ENCODE measurements around the gene RCOR3. TPM values are rescaled to one million over a fixed set of nuclear protein-coding genes. Genes with fewer than 3 reads are reported as not detected.

RCOR3 gene
- total RNA-seq, 4 donors from 2014 or later = 40.4 to 57.1 (median 55.4) TPM

GRCh38 chr1:211340622-211341507 lies 81.7 kb downstream of the RCOR3 start:
- no peak for TF ChIP-seq EP300 (IDR thresholded peaks at IDR 0.05)
- no peak for TF ChIP-seq POLR2A (IDR thresholded peaks at IDR 0.05)
- Histone ChIP-seq H3K27ac (no peak overlapping the region), H3K36me3 (no peaks in the 10 kb centered on the region), H3K27me3 (no peaks in the 10 kb centered on the region), H3K9me3 (no peaks in the 10 kb centered on the region), H3K4me3 (no peak overlapping the region), H3K4me1 (peaks cover 0 to 41% (median 4%) of the 10 kb centered on the region in 4 donors)
- no peak for DNase-seq (ENCODE audit: low spot score in 2 of 2)
- 94 to 96% methylated on average over 10 of the region's 10 CpGs for WGBS, 2 donors

GRCh38 chr1:211341999-211342398 lies 82.8 kb downstream of the RCOR3 start:
- no peaks in the 10 kb centered on the region for H3K9me3 ChIP-seq
- WGBS, 2 donors = 95 to 98% methylated on average over 1 of the region's 1 CpG
- H3K4me1 ChIP-seq = peaks cover 0 to 29% (median 6%) of the 10 kb centered on the region in 4 donors
- TF ChIP-seq EP300 (IDR thresholded peaks at IDR 0.05) = no peak
- no peak for TF ChIP-seq POLR2A (IDR thresholded peaks at IDR 0.05)
- TF ChIP-seq CTCF (IDR thresholded peaks at IDR 0.05) = no peak
- H3K27ac ChIP-seq = no peak overlapping the region
- no peaks in the 10 kb centered on the region for H3K27me3 ChIP-seq
- DNase-seq (ENCODE audit: low spot score in 2 of 2) = no peak
- no peak overlapping the region for H3K4me3 ChIP-seq
- H3K36me3 ChIP-seq = no peaks in the 10 kb centered on the region

GRCh38 chr1:211343607-211344006 lies 84.4 kb downstream of the RCOR3 start:
- H3K27ac ChIP-seq = no peak overlapping the region
- 78 to 85% methylated on average over 4 of the region's 4 CpGs for WGBS, 2 donors

GRCh38 chr1:211344152-211344618 lies 85.0 kb downstream of the RCOR3 start:
- H3K27me3 ChIP-seq = no peaks in the 10 kb centered on the region
- H3K36me3 ChIP-seq = no peaks in the 10 kb centered on the region
- no peak for DNase-seq (ENCODE audit: low spot score in 2 of 2)
- H3K4me1 ChIP-seq = peaks cover 0 to 21% (median 8%) of the 10 kb centered on the region in 4 donors
- no peak overlapping the region for H3K4me3 ChIP-seq
- no peak overlapping the region for H3K27ac ChIP-seq
- H3K9me3 ChIP-seq = no peaks in the 10 kb centered on the region
- TF ChIP-seq CTCF (IDR thresholded peaks at IDR 0.05) (no peak), POLR2A (IDR thresholded peaks at IDR 0.05) (no peak)
- WGBS, 2 donors = 77 to 87% methylated on average over 6 of the region's 6 CpGs

More at GRCh38 chr1:211343607-211344006, 84.4 kb downstream of the RCOR3 start:
- Histone ChIP-seq H3K4me3 (no peak overlapping the region), H3K27me3 (no peaks in the 10 kb centered on the region), H3K9me3 (no peaks in the 10 kb centered on the region), H3K4me1 (peaks cover 0 to 24% (median 8%) of the 10 kb centered on the region in 4 donors), H3K36me3 (no peaks in the 10 kb centered on the region)
- DNase-seq (ENCODE audit: low spot score in 2 of 2) = no peak
- TF ChIP-seq POLR2A (IDR thresholded peaks at IDR 0.05) = no peak
- no peak for TF ChIP-seq CTCF (IDR thresholded peaks at IDR 0.05)
- TF ChIP-seq EP300 (IDR thresholded peaks at IDR 0.05) = no peak

- no peaks in the 10 kb centered on the region for H3K9me3 ChIP-seq
- no peak for DNase-seq (ENCODE audit: low spot score in 2 of 2)
- TF ChIP-seq POLR2A (IDR thresholded peaks at IDR 0.05) = no peak
- TF ChIP-seq CTCF (IDR thresholded peaks at IDR 0.05) = no peak
- no peak for TF ChIP-seq EP300 (IDR thresholded peaks at IDR 0.05)
- no peak overlapping the region for H3K27ac ChIP-seq
- 82 to 83% methylated on average over 2 of the region's 2 CpGs for WGBS, 2 donors
- H3K27me3 ChIP-seq = no peaks in the 10 kb centered on the region
- no peak overlapping the region for H3K4me3 ChIP-seq
- no peaks in the 10 kb centered on the region for H3K36me3 ChIP-seq
- peaks cover 0 to 11% (median 4%) of the 10 kb centered on the region in 4 donors for H3K4me1 ChIP-seq
These were observed 86.6 kb downstream of the RCOR3 start for GRCh38 chr1:211345719-211346118.

Measured in tibial nerve (tissue), 4 donors.